HTERT RPE-1 (cell line): ENCODE results near the gene BRMS1.

ENCODE experiments used
- in situ Hi-C: fragments of 300-500 bp; cut with MboI; formaldehyde crosslinking; loops from 4 replicates; pipeline ENCODE4 v1.14.3; 2020; ENCODE audit warnings: low sequenced_read_pairs

BRMS1 gene

GRCh38 chr11:66287889-66288670 lies 56.8 kb downstream of the BRMS1 start:
- in situ Hi-C loops = no loop called here
